Natural killer cell (primary cell): ENCODE measurements around the gene ZNF546. TPM values are rescaled to one million over a fixed set of nuclear protein-coding genes. Genes with fewer than 3 reads are reported as not detected.
"Not testable (repeated sequence)": the region's sequence is repeated elsewhere in the genome, so short reads cannot be mapped to it uniquely, and the experiment has no call there.

Experiments used
- ATAC-seq, 3 donors: fragments of 150-1000 bp in 2 of 3; fragments of 200-7000 bp in 1 of 3; cut with Tn5 transposase; 1 replicate in 1 of 3; 2 replicates in 2 of 3; pipeline ENCODE4 v1.10.0; 2021; ENCODE audit warnings: mild to moderate bottlenecking in 2 of 3, moderate library complexity in 2 of 3
- DNase-seq, 2 donors: peaks; one replicate each; pipeline versions ENCODE4 v3.0.0 to v3.0.0-alpha.2; 2013 to 2021; ENCODE audit warnings: mixed read lengths in 1 of 2
- H3K27ac ChIP-seq: one replicate; pipeline ENCODE4 v1.5.1; 2013; ENCODE audit warnings: mild to moderate bottlenecking, low read length
- H3K27me3 ChIP-seq: one replicate; pipeline ENCODE4 v1.6.1; 2013; ENCODE audit warnings: low read length; ENCODE audit not compliant: control insufficient read depth, insufficient read depth
- H3K36me3 ChIP-seq: one replicate; pipeline ENCODE4 v1.6.1; 2013; ENCODE audit warnings: low read length; ENCODE audit not compliant: control insufficient read depth, insufficient read depth
- H3K4me1 ChIP-seq: one replicate; pipeline ENCODE4 v1.6.1; 2013; ENCODE audit warnings: low read length; ENCODE audit not compliant: control insufficient read depth, insufficient read depth
- H3K4me3 ChIP-seq: one replicate; pipeline ENCODE4 v1.5.1; 2013; ENCODE audit warnings: low read length
- H3K9me3 ChIP-seq: one replicate; pipeline ENCODE4 v1.6.1; 2013; ENCODE audit warnings: low read length; ENCODE audit not compliant: control insufficient read depth, insufficient read depth
- H3K27ac Mint-ChIP-seq, 2 donors: one replicate each; pipeline ENCODE4 v1.8.0; 2022; ENCODE audit warnings: mild to moderate bottlenecking in 2 of 2, mixed read lengths in 2 of 2, moderate library complexity in 1 of 2
- H3K27me3 Mint-ChIP-seq, 2 donors: one replicate each; pipeline ENCODE4 v1.8.0; 2022; ENCODE audit warnings: low read depth in 2 of 2, mixed read lengths in 2 of 2
- H3K36me3 Mint-ChIP-seq: one replicate; pipeline ENCODE4 v1.8.0; 2022; ENCODE audit warnings: mixed read lengths
- H3K4me1 Mint-ChIP-seq, 2 donors: one replicate each; pipeline ENCODE4 v1.8.0; 2022; ENCODE audit warnings: mixed read lengths in 2 of 2
- H3K4me3 Mint-ChIP-seq: one replicate; pipeline ENCODE4 v1.8.0; 2022; ENCODE audit warnings: mild to moderate bottlenecking, moderate library complexity, mixed read lengths
- H3K9me3 Mint-ChIP-seq, 2 donors: one replicate each; pipeline ENCODE4 v1.8.0; 2022; ENCODE audit warnings: mixed read lengths in 2 of 2
- WGBS: methylation state at CpG from one replicate; pipeline ENCODE4 v1.1.7; 2013; ENCODE audit warnings: missing lambda C conversion rate; ENCODE audit not compliant: insufficient coverage; 5-methylcytosine and 5-hydroxymethylcytosine counted together
- intact Hi-C: fragments of 100-400 bp; cut with micrococcal nuclease; formaldehyde crosslinking; loops from one replicate; pipeline ENCODE4 v1.14.2; 2022
- total RNA-seq, 4 donors: library from RNA; stranded (reverse); fragments of 120-200 nt in 1 of 4; gene quantifications; one replicate each; pipeline versions ENCODE4 v1.2.3 to v1.2.4, GENCODE V29; 2013 to 2022
- TF ChIP-seq, protein P1 (sequence below): fragments of 200-600 bp; IDR thresholded peaks from one replicate; pipeline ENCODE4 v1.8.0; 2022; ENCODE audit warnings: antibody characterized with exemption

Gene ZNF546
- total RNA-seq, 3 donors from 2014 or later (not counting 1 experiment from before 2014, with no cell fraction given), result 3.3 to 4.0 (median 3.8) TPM

DNA sequence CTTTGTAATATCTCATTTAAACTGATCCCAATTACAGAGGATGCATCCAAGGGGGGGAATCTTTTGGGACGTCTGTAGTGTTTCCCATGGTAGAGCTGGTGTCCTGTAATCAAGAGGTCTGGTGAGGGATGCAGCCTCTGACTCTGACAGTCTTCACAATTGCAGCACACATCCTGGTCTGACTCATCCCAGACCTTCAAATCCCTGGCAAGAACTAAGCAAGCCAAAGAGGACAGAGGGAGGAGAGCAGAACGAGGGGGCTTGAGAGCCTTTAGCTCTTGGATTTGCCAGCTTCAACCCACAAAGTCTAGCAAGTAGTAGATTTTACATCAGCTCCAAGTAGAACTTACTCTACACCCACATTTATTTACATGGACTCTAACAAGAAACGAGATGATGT, 45.2 kb upstream of the ZNF546 start:
- Mint-ChIP-seq H3K9me3 (no peaks in the 10 kb centered on the region), H3K27me3 (no peaks in the 10 kb centered on the region), H3K4me1 (peaks cover 33 to 46% of the 10 kb centered on the region in 2 donors), H3K36me3 (no peaks in the 10 kb centered on the region), H3K27ac (peak overlapping the region; percentile 86 to 92), H3K4me3 (no peak overlapping the region)
- Histone ChIP-seq H3K4me3 (no peak overlapping the region), H3K27ac (peak overlapping the region; percentile 28), H3K9me3 (no peaks in the 10 kb centered on the region), H3K36me3 (no peaks in the 10 kb centered on the region), H3K4me1 (peaks cover 40% of the 10 kb centered on the region), H3K27me3 (no peaks in the 10 kb centered on the region)
- TF ChIP-seq, protein P1, sequence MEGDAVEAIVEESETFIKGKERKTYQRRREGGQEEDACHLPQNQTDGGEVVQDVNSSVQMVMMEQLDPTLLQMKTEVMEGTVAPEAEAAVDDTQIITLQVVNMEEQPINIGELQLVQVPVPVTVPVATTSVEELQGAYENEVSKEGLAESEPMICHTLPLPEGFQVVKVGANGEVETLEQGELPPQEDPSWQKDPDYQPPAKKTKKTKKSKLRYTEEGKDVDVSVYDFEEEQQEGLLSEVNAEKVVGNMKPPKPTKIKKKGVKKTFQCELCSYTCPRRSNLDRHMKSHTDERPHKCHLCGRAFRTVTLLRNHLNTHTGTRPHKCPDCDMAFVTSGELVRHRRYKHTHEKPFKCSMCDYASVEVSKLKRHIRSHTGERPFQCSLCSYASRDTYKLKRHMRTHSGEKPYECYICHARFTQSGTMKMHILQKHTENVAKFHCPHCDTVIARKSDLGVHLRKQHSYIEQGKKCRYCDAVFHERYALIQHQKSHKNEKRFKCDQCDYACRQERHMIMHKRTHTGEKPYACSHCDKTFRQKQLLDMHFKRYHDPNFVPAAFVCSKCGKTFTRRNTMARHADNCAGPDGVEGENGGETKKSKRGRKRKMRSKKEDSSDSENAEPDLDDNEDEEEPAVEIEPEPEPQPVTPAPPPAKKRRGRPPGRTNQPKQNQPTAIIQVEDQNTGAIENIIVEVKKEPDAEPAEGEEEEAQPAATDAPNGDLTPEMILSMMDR, result no peak
- DNase-seq, result no peak
- 82% methylated on average over 3 of the region's 3 CpGs for WGBS
- no peak for ATAC-seq
- intact Hi-C loops, result no loop called here

DNA sequence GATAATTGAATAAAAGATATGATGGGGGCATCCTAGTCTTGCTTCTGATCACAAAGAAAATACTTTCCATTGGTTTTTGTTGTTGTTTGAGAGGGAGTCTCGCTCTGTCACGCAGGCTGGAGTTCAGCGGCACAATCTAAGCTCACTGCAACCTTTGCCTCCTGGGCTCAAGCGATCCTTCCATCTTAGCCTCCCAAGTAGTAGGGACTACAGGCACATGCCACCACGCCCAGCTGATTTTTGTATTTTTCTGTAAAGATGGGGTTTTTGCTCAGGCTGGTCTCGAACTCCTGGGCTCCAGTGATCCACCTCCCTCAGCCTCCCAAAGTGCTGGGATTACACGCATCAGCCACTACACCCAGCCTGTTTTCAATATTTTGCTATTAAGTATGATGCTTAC, 42.9 kb upstream of the ZNF546 start:
- 55% methylated on average over 5 of the region's 7 CpGs for WGBS
- intact Hi-C loops, result no loop called here

DNA sequence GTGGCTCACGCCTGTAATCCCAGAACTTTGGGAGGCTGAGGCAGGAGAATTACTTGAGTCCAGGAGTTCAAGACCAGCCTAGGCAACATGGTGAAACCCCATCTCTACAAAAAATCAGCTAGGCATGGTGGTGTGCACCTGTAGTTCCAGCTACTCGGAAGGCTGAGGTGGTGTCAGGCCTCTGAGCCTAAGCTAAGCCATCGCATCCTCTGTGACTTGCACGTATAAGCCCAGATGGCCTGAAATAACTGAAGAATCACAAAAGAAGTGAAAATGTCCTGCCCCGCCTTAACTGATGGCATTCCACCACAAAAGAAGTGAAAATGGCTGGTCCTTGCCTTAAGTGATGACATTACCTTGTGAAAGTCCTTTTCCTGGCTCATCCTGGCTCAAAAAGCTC, 39.0 kb upstream of the ZNF546 start:
- H3K27me3 ChIP-seq, H3K36me3 Mint-ChIP-seq, H3K9me3 Mint-ChIP-seq, DNase-seq, H3K27ac Mint-ChIP-seq, intact Hi-C loops, H3K36me3 ChIP-seq, H3K27ac ChIP-seq, H3K4me3 ChIP-seq, H3K4me3 Mint-ChIP-seq, ATAC-seq, H3K27me3 Mint-ChIP-seq, H3K9me3 ChIP-seq: not testable (repeated sequence)
- 87% methylated on average over 5 of the region's 5 CpGs for whole genome bisulfite sequencing
- peaks cover 18% of the 10 kb centered on the region for H3K4me1 ChIP-seq
- peaks cover 10 to 16% of the 10 kb centered on the region in 2 donors for H3K4me1 Mint-ChIP-seq

More for the DNA sequence above, 42.9 kb upstream of the ZNF546 start:
- Histone ChIP-seq H3K27me3 (no peaks in the 10 kb centered on the region), H3K4me3 (no peak overlapping the region), H3K36me3 (no peaks in the 10 kb centered on the region), H3K9me3 (no peaks in the 10 kb centered on the region), H3K4me1 (peaks cover 38% of the 10 kb centered on the region), H3K27ac (peak overlapping the region; percentile 64)
- no peaks in the 10 kb centered on the region for H3K36me3 Mint-ChIP-seq
- peak in 1 of 2 donors; percentile 49 for DNase-seq
- H3K4me3 Mint-ChIP-seq, result no peak overlapping the region
- H3K27me3 Mint-ChIP-seq, result no peaks in the 10 kb centered on the region
- peak overlapping the region; percentile 86 to 92 for H3K27ac Mint-ChIP-seq
- ATAC-seq, result peak in 2 of 3 donors; percentile 12 to 19
- TF ChIP-seq, protein P1, result no peak
- no peaks in the 10 kb centered on the region for H3K9me3 Mint-ChIP-seq
- peaks cover 25 to 35% of the 10 kb centered on the region in 2 donors for H3K4me1 Mint-ChIP-seq

DNA sequence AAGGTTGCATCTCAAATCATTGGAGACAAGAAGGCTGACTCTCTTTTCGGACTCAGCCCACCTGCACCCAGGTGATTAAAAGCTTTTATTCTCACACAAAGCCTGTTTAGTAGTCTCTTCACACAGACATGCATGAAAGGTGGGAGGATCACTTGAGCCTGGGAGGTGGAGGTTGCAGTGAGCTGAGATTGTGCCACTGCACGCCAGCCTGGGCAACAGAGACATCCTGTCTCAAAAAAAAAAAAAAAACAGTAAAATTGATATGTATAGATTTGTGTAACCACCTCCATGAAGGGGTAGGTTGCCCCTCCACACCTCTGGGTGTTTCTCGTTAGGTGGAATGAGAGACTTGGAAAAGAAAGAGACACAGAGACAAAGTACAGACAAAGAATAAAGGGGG, 37.9 kb upstream of the ZNF546 start:
- ATAC-seq, H3K36me3 Mint-ChIP-seq, H3K4me1 Mint-ChIP-seq, H3K27me3 ChIP-seq, H3K36me3 ChIP-seq, H3K4me3 Mint-ChIP-seq, H3K9me3 Mint-ChIP-seq, H3K4me1 ChIP-seq, H3K27ac ChIP-seq, H3K4me3 ChIP-seq, H3K27me3 Mint-ChIP-seq, H3K27ac Mint-ChIP-seq, H3K9me3 ChIP-seq, intact Hi-C loops: not testable (repeated sequence)
- 44% methylated on average over 2 of the region's 3 CpGs for WGBS
- peak in 1 of 2 donors; percentile 45 for DNase-seq

DNA sequence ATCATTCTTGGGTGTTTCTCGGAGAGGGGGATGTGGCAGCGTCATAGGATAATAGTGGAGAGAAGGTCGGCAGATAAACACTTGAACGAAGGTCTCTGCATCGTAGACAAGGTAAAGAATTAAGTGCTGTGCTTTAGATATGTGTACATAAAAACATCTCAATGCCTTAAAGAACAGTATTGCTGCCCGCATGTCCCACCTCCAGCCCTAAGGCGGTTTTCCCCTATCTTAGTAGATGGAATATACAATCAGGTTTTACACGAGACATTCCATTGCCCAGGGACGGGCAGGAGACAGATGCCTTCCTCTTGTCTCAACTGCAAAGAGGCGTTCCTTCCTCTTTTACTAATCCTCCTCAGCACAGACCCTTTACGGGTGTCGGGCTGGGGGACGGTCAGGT, 37.5 kb upstream of the ZNF546 start:
- H3K36me3 ChIP-seq, H3K27me3 Mint-ChIP-seq, H3K27ac Mint-ChIP-seq, ATAC-seq, H3K4me1 Mint-ChIP-seq, H3K4me3 ChIP-seq, H3K27me3 ChIP-seq, H3K27ac ChIP-seq, intact Hi-C loops, H3K36me3 Mint-ChIP-seq, H3K9me3 Mint-ChIP-seq, DNase-seq, H3K4me3 Mint-ChIP-seq, H3K9me3 ChIP-seq, H3K4me1 ChIP-seq: not testable (repeated sequence)
- 69% methylated on average over 5 of the region's 13 CpGs for WGBS
